Measurements from ENCODE around the gene STAT6.

STAT6 gene

DNA sequence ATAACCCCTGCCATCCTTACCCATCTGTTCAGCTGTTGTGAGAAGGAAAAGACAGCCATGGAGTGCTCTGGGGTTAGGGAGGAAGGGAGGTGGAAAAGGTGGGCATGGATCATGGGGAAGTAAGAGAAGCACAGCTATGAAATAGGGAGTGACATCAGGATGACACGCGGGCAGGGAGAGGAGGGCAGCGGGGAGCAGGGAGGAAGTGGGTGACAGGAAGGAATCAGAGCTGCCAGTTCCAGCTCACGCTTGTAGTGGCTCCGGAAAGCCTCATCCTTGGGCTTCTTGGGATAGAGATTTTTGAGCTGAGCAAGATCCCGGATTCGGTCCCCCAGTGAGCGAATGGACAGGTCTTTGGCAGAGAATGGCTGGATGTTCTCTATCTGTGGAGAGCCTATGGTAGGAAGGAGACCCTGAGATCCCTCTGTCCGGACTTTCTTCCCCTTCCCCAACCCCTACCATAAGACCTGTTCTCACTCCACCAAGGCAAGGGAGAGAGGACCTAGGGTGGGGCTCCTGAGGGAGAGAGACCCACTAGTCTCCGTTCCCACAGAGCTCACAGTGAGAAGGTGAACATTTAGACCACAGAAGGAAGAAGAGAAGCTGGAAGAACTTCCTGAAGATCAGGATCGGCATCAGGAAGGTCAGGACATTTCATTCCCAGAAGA is 12.0 kb downstream of the STAT6 start:
- peak; percentile 50 to 75 for DNase-seq

DNA sequence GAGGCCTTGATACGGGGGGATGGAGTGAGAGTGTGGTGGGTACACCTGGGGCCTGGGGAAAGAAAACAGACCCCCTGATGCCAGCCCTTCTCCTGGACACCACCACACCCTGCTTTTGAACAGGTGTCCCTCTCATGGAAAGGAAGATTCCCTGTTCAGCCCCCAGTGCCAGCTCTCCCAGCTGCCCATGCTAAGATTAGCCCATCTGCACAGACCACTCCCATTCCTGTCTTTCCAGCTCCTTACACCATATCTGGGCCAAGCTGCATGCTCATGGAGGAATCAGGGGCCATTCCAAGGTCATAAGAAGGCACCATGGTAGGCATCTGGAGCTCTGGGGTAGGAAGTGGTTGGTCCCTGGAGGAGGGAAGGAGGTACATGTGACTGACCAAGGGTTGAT is 12.6 kb downstream of the STAT6 start:
- DNase-seq: no peak

DNA sequence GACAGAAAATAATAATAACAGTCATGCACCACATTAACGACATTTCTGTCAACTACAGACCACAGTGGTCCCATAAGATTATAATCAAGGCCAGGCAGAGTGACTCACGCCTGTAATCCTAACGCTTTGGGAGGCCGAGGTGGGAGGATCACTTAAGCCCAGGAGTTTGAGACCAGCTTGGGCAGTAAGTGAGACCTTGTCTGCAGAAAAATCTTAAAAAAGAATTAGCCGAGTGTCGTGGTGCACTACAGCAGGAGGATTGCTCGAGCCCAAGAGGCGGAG is 13.7 kb downstream of the STAT6 start:
- DNase-seq: no peak

DNA sequence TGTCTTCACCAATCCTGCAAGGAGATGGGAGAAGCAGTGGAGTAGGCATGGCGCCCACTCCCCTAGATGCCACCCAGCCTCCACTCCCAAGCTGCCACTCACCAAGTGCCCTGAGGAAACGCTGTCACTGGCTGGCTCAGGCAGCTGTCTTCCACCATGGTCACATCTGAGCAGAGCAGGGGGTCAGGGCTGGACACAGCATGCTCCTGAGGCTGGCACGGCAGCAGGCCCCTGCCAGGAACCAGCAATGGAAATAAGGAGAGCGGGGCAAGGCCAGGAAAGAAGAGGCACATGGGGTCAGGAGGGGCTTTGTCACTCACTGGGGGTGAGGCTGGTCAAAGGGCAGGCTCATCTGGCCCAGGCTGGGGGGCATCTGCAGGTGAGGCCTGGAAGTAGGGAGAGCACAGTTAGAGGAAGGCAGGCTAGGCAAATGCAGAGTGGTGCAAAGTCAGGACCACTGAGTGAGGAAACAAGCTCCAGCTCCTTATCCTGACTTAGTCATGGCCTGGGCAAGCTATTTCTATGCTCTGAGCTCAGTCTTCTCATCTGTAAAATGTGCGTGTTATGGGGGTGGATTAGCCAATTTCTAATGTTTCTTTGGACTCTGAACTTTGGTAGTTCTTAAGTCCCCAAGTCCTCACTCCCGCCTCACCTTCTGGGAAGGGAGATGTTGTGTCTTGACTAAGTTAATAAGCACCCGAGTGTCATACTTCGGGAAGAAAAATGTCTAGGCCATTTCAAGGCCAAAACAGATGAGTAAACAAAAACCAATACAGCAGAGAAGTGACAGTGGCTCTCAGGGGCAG is 14.2 kb downstream of the STAT6 start:
- no peak for DNase-seq

DNA sequence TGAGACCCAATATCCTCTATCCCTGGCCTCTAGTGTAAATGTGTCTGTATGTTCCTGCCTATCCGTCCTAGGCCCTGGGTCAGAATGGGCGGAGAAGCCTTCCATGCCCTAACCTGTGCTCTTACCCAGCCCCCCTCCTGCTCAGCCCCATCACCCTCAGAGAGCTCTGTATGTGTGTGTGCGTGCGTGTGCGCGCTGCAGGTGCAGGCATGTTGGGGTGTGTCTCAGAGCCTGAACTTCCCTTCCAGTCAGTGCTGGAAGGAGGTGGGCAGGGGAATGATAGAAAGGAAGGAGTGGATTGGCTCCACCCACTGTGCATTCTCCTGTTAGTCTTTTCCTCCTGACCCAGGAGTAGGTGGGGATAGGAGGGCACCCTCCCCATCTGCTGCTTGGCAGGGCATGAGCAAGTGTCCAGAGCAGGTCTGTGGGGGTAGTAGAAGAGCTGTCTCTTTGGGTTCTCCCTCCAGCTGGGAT is 15.0 kb downstream of the STAT6 start:
- DNase-seq: peak in 1 of 2 donors; percentile 47

DNA sequence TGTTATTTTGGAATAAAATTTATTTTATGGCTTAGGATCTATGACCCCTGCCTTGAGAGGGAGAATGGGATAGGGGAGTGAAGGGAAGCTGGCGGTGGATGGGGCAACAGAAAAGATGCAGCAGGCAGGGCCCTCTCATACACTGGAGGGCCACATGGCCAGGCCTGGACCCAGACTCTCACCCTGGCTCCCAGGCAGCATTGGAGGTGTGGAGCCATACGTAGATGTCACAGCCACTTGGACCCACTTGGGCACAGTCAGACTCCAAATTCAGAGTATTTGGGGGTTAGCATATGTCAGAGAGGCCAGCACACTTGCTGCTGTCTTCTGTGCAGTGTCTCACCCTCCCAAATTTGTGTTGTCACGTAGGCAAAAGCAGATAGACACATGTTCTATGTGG is 15.7 kb downstream of the STAT6 start:
- no peak for DNase-seq

DNA sequence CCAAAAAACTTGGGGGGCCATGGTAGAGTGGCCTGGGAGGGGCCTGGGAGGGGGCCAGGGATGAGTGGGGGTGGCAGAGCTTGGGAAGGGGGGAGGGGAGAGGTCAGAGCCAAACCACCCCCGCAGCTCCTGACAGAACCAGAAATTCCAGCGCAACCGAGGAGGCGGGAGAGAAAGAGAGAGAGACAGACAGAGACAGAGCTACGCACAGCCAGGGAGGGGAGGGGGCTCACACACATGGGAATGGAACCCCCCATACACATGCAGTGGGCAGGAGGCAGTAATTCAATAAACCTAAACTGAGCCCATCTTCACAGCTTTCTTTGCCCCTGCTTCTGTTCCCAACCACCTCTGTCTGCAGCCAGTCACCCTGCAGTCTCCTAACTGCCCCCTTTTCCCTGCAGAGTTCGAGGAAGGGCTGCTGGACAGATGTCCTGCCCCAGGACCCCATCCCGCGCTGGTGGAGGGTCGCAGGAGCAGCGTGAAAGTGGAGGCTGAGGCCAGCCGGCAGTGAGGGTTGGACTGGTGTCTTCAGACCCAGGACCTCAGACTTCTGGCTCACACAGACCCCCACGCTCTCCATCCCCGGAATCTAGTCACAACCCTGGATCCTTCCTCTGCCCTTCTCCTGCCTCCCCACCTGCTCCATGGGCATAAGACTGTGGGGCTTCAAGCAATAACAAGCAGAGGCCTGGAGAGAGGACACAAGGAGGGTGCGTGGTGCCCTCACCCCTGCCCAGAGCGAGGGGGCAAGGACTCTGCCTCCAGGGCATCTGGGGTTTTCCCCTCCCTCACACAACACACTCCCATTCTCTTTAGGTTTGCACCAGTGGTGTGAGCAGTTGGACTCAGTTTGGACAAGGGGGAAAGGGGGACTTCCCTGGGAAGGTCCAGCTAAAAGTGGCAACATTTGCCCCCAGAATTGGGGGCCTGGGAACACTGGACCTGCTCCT is 16.7 kb downstream of the STAT6 start:
- no peak for DNase-seq

DNA sequence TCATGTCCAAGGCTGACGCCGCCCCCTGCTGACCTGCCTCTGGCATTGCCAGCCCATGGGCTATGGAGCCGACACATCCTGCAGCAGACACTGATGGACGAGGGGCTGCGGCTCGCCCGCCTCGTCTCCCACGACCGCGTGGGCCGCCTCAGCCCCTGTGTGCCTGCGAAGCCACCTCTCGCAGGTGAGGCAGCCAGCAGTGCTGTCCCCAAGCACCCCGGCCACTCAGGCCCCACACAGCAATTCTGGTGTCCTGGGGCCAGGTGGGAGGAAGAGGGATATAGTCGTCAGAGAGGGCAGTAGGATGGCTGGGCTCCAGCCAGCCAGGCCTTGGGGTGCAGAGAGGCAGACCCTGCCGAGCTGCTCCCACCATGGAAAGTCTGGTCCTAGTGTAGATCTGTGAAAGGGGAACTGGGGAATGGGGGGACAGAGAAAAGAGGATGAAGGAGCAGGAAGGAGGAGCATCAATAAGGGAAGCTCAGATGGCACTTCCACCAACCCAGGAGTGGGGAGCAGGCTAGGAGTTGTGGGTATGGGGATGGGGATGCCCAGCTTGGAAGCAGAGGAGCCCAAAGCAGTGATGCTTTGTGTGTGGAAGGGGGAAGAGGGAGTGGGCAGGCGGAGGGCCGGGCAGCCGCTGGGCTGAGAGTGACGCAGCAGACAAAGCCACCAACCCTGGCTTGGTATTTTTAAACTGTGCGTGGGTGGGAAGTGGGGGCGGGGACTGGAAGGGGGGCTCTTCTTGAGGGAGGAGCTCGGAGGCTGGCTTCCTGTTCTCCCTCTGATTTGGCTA is 17.6 kb downstream of the STAT6 start:
- peak; percentile 84 to 88 for DNase-seq

DNA sequence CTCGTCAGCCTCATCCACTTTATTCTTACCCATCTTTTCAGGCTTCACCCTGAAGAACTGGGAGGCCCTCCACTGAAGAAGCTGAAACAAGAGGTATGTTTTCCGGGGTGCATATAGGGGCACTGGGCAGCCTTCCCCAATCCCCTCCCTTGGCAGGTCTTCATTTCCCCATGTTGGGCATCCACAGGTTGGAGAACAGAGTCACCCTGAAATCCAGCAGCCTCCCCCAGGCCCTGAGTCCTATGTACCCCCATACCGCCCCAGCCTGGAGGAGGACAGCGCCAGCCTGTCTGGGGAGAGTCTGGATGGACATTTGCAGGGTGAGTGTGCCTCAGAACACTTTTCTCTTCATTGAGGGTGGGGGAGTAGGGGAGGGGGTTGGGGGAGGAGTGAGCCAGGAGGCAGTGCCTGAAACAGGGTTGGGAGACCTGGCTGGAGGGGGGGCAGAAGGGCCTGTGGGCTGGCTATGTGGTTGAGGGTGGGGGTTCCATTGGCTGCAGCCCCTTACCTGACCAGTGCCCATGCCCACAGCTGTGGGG is 18.2 kb downstream of the STAT6 start:
- DNase-seq: no peak

DNA sequence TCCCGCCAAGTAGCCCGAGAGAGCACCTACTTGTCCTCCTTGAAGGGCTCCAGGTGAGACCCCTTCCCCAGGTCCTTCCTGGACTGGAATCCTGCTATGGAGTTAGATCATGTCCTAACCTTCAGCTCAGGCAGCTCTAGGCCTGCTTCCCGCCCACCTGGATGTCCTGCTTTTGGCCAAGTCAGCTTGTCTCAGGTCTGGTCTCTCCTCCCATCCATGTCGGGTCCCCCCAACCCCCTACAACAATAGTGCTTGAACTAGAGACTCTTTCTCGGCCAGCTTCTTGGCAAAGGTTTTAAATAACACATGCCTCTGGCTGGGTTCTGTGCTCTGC is 18.7 kb downstream of the STAT6 start:
- DNase-seq: no peak

DNA sequence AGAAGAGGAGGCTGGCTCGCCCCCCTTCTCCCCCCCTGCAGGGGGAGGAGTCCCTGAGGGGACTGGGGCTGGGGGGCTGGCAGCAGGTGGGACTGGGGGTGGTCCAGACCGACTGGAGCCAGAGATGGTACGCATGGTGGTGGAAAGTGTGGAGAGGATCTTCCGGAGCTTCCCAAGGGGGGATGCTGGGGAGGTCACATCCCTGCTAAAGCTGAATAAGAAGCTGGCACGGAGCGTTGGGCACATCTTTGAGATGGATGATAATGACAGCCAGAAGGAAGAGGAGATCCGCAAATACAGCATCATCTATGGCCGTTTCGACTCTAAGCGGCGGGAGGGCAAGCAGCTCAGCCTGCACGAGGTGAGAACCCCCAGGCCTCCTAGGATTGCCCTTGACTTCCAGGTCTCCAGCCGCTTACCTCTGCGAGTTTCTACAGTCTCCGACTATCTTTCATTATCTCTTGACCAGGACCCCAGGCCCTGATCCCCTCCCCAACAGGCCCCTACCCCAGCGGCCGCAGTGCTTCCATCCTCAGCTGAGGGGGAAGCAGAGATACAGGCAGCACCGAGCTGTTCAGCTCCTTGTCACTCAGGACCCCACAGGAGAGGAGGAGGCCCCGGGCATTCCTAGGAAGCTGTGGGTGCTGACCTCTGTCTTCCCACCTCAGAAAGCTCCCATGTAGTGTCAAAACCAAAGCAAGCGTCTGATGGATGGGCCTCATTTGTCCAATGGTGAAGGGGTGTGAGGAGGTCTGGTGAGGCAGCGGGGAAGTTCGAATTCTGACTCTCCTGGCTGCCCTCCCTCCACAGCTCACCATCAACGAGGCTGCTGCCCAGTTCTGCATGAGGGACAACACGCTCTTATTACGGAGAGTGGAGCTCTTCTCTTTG is 19.3 kb downstream of the STAT6 start:
- no peak for DNase-seq

DNA sequence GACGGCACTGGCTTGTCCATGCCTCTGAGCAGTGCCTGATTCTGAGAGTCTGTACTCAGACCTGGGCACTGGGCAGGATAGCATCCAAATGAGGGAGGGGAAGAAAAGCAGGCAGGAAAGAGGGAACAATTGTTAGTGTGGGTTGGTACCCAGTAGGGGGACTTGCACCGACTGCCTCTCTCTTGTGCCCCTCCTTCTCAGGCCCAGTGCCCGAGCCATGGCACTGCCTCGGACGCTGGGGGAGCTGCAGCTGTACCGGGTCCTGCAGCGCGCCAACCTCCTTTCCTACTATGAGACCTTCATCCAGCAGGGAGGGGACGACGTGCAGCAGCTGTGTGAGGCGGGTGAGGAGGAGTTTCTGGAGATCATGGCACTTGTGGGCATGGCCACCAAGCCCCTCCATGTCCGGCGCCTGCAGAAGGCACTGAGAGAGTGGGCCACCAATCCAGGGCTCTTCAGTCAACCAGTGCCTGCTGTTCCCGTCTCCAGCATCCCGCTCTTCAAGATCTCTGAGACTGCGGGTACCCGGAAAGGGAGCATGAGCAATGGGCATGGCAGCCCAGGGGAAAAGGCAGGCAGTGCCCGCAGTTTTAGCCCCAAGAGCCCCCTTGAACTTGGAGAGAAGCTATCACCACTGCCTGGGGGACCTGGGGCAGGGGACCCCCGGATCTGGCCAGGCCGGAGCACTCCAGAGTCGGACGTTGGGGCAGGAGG is 20.1 kb downstream of the STAT6 start:
- DNase-seq: no peak

DNA sequence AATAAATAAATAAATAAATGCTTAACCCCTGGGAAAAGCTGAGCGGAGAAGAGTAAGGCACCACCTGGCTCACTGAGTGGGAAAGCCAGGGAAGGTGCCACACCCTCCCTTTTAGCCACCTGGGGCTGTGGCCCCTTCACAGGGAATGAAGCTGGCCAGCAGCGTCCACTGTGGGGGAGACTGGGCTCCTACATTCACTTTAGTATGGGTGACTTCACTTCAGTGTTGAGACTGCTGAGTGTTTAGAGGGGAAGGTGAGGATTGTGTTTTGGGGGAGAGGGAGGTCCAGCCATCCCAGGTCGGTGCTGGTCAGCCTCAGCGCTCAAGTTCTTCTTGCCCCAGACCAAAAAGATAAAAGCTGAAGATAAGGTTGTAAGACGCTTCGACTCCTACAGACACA is 20.7 kb downstream of the STAT6 start:
- DNase-seq: no peak

DNA sequence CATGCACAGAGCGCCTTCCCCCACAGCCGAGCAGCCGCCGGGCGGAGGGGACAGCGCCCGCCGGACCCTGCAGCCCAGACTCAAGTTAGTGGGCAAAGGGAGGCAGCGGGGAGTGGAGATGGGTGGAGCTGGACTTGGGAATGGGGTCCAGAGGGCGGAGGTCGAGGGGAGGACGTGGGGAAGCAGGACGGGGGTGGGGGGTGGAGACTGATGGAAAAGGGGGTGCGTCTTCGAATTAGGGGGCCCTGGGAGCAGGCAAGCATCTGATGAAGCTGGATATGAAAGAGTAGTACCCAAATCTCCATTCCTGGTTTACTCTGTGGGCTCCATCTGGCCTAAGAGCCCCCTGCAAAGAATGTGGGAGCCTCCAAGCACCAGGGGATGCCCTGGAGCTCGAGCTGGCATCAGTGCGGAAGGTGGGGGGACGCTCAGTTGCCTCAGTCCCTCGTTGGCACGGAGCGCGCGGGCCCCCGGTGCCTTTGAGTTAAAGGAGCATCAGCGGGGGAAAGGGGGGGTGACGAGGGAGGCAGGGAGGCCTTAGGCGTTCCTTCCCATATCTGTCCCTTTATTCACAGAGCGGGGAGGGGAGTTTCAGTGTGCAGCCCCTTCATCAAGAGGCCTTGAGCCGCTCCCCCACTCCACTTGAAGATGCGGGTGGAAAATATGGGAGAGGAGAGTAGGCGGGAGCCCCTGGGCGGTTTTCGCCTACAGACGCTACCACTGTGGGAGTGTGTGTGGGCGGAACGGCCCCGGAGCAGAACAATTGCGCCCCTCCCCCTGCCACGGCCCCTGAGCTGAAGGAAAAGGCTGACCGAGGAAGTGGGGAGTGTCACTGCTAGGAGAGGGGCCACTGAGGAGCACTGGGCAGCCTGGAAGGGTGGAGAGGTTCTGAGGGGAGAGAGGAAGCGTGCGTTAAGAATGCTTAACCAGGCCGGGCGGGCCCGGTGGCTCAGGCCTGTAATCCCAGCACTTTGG is 21.6 kb downstream of the STAT6 start:
- peak; percentile 24 for DNase-seq

DNA sequence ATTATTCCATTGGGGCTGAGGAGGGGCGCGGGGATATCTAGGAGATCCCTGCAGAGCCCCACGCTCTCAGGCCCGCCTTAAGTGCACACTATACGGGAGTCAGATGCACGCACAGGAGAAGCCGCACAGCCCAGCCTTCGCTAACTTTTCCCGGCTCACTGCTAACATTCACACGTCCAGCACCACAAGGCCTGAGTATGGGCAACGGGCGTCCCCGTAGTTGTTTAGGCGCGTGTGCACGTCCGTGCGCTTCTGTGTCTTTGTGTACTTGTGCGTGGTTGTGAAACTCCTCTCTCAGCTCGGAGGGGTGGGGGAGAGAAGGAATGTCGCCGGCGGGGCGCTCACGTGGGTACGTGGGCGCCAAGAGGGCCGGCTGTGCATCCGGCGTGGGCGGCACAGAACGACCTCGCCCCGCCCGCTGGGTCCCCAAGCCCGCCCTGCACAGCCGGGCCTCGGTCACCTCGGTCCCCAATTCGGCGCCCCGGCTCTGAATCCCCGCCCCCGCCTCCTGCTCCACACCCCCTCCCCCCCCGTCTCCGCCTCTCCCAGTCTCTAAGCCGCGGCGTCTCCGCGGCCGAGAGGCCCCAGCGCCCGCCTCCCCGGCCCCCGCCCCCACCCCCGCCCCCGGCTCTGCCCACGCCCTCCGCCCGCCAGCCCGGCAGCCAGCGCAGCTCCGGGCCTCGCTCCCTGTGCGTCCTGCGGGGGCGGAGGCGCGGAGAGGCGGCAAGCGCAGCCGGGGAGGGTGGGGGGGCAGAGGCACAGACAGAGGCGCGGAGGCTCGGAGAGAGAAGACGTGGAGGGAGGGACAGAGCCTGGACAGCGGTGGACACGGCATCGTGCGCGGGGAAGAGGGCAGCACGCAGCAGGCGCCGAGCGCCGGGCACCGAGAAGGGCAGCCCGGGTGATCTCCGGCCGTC is 22.6 kb downstream of the STAT6 start, which contains the start of gene NAB2:
Gene NAB2, plus strand, starts transcription at position 761 of the 917 bp plus-strand sequence. CDS start 158 bp downstream, outside the sequence.
- DNase-seq: peak; percentile 86 to 88

DNA sequence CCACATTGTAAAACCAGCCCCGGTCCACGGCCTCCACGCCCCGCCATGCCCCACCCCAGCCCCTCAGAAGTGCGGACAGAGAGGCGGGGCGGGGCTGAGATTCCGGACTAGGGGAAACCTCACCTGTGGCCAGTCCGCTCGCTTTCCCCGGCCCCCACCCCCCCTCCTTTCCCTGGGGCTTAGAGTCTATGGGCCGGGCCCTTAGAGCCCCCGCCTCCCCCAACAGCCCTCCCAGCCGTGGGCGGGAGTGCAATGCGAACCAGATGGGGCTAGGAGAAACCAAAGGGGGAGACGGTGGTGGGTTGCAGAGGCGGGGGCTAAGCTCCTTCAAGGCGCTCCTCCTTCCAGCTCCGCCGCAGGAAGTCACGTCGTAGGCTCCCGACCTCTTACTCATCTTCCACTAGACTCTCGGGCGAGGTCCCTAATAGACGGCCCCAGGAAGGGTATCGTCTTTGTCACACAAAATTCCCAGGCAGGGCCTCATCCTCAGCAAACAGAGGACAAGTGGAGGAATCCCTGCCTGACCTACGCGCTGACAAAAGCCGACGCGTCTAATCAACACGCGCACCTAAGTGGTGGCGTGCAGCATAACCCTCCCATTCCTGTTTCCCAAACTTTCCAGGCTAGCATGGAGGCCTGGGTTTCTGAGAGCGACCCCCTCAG is 23.3 kb downstream of the STAT6 start:
- peak; percentile 76 to 90 for DNase-seq

DNA sequence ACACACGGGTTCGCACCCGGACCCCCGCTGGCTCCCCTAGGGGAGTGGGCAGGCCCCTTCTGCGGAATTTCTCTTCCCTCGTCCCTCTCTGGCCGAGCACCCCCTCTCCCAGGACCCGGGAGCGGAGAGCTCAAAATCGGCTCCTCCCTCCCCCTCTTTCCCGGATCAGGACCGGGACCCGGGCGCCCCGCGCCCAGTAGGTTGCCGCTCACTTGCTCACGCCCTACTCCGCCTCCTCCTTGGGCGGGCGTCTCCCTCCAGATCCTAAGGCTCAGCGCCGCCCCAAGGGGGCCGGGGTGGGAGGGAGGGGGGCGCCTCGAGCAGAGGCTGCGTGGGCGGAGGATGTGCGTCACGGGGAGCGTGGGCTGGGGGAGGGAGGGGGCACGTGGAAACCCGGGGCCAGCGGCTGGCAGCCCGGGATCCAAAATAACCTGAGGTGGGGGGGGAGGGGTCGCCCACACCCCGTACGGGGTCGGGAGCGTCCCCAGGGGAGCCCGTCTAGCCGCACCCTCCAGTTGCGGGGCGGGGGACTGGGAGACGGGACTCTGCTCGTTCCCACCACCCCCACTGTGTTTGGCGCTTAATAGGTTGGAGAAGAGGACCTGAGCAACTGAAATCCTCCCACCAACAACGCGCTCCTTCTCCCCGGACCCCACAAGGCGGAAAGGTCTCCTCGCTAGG is 24.0 kb downstream of the STAT6 start:
- DNase-seq: peak; percentile 67 to 93
